Hepatocyte (in vitro differentiated cells): ENCODE results near the gene PRDM16.

Experiments used
- CTCF ChIP-seq: fragments of 200-600 bp; sonication (generic); IDR thresholded peaks from 2 replicates; pipeline ENCODE4 v1.5.1; 2016; ENCODE audit warnings: antibody characterized with exemption, mild to moderate bottlenecking; ENCODE audit not compliant: poor library complexity
- EZH2 ChIP-seq: fragments of 200-600 bp; sonication (generic); IDR thresholded peaks from 2 replicates; pipeline ENCODE4 v1.6.1; 2016; ENCODE audit warnings: antibody characterized with exemption, mild to moderate bottlenecking, borderline replicate concordance

- TF ChIP-seq EZH2, result no peak
- no peak for TF ChIP-seq CTCF
Measured at GRCh38 chr1:3181956-3182355, 113.0 kb downstream of the PRDM16 start.
